ENCODE results near the gene C2orf69.

The C2orf69 gene

GRCh38 chr2:199966405-199966804, 55.3 kb downstream of the C2orf69 start:
- Histone ChIP-seq H3K4me3 (ENCODE audit: low read depth, low read length) (no peak overlapping the region), H3K27ac (ENCODE audit: low read depth, low read length) (no peak overlapping the region), H3K27me3 (ENCODE audit: control insufficient read depth, insufficient read depth, low read length) (no peaks in the 10 kb centered on the region), H3K36me3 (ENCODE audit: control insufficient read depth, insufficient read depth, low read length) (peaks cover 44% of the 10 kb centered on the region), H3K4me1 (ENCODE audit: control insufficient read depth, insufficient read depth, low read length) (no peaks in the 10 kb centered on the region), H3K9me3 (ENCODE audit: control insufficient read depth, insufficient read depth, low read length) (no peaks in the 10 kb centered on the region), H3K9ac (ENCODE audit: low read depth, low read length) (no peak overlapping the region)

DNA sequence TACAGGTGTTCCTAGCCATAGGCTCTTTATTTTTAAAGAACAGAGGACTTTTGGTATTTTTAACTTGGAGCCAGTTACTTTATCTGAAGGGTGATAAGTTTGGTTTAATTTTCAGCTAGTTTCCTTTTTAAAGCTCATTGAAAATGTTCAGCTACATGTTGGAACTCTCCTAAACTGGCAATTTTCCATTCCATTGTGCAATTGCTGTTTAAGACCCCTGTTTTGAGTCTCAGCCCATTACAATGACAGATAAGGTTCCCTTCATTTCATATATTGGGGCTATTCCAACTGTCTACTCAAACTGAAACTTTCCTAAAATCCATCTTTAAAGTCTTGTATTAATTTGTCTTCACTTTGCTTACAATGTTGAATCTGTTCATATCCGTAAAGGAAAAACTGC, 55.9 kb downstream of the C2orf69 start:
- Histone ChIP-seq H3K36me3 (ENCODE audit: control insufficient read depth, insufficient read depth, low read length) (peaks cover 38% of the 10 kb centered on the region), H3K9me3 (ENCODE audit: control insufficient read depth, insufficient read depth, low read length) (no peaks in the 10 kb centered on the region)

GRCh38 chr2:199968126-199968525, 57.0 kb downstream of the C2orf69 start:
- Histone ChIP-seq H3K4me1 (ENCODE audit: control insufficient read depth, insufficient read depth, low read length) (no peaks in the 10 kb centered on the region), H3K9ac (ENCODE audit: low read depth, low read length) (no peak overlapping the region), H3K9me3 (ENCODE audit: control insufficient read depth, insufficient read depth, low read length) (no peaks in the 10 kb centered on the region), H3K27ac (ENCODE audit: low read depth, low read length) (no peak overlapping the region), H3K27me3 (ENCODE audit: control insufficient read depth, insufficient read depth, low read length) (no peaks in the 10 kb centered on the region), H3K4me3 (ENCODE audit: low read depth, low read length) (no peak overlapping the region), H3K36me3 (ENCODE audit: control insufficient read depth, insufficient read depth, low read length) (peaks cover 27% of the 10 kb centered on the region)

More for the DNA sequence above, 55.9 kb downstream of the C2orf69 start:
- no peaks in the 10 kb centered on the region for H3K27me3 ChIP-seq (ENCODE audit: control insufficient read depth, insufficient read depth, low read length)
- H3K4me3 ChIP-seq (ENCODE audit: low read depth, low read length): no peak overlapping the region
- H3K9ac ChIP-seq (ENCODE audit: low read depth, low read length): no peak overlapping the region
- no peak overlapping the region for H3K27ac ChIP-seq (ENCODE audit: low read depth, low read length)
- no peaks in the 10 kb centered on the region for H3K4me1 ChIP-seq (ENCODE audit: control insufficient read depth, insufficient read depth, low read length)

GRCh38 chr2:199972088-199972626, 61.1 kb downstream of the C2orf69 start:
- Histone ChIP-seq H3K36me3 (ENCODE audit: control insufficient read depth, insufficient read depth, low read length) (no peaks in the 10 kb centered on the region), H3K4me3 (ENCODE audit: low read depth, low read length) (no peak overlapping the region), H3K9me3 (ENCODE audit: control insufficient read depth, insufficient read depth, low read length) (no peaks in the 10 kb centered on the region), H3K9ac (ENCODE audit: low read depth, low read length) (no peak overlapping the region), H3K27me3 (ENCODE audit: control insufficient read depth, insufficient read depth, low read length) (no peaks in the 10 kb centered on the region), H3K4me1 (ENCODE audit: control insufficient read depth, insufficient read depth, low read length) (no peaks in the 10 kb centered on the region), H3K27ac (ENCODE audit: low read depth, low read length) (no peak overlapping the region)

- Histone ChIP-seq H3K27ac (ENCODE audit: low read depth, low read length) (no peak overlapping the region), H3K4me3 (ENCODE audit: low read depth, low read length) (no peak overlapping the region), H3K36me3 (ENCODE audit: control insufficient read depth, insufficient read depth, low read length) (no peaks in the 10 kb centered on the region), H3K9ac (ENCODE audit: low read depth, low read length) (no peak overlapping the region), H3K4me1 (ENCODE audit: control insufficient read depth, insufficient read depth, low read length) (no peaks in the 10 kb centered on the region), H3K9me3 (ENCODE audit: control insufficient read depth, insufficient read depth, low read length) (no peaks in the 10 kb centered on the region), H3K27me3 (ENCODE audit: control insufficient read depth, insufficient read depth, low read length) (no peaks in the 10 kb centered on the region)
These were observed 62.6 kb downstream of the C2orf69 start for GRCh38 chr2:199973703-199974102.

DNA sequence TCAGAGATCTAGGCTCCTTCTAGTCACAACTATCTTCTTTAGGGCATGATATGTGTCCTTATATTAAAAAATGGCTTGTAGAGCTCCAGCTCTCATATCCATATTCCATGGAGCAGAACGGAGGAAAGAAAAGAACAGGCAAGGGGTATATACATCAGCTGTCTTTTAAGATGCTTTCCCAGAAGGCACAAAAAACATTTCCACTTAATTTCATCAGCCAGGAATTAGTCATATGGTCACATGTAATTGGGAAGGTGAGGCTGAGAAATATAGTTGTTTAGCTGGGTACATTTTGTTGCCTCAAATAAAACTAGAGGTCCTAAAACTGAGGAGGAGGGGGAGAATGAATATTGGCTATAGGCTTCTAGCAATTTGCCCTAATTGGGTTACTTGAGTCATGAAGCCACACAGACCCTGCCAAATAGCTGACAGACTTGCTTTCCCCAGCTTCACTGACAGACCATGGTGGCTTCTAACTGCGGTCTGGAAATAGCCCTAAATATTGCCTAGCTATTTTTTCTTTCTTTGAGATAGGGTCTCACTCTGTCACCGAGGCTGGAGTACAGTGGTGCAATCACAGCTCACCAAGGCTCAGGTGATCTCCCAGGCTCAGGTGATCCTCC, 64.3 kb downstream of the C2orf69 start:
- H3K9ac ChIP-seq (ENCODE audit: low read depth, low read length): no peak overlapping the region
- no peaks in the 10 kb centered on the region for H3K27me3 ChIP-seq (ENCODE audit: control insufficient read depth, insufficient read depth, low read length)
- H3K9me3 ChIP-seq (ENCODE audit: control insufficient read depth, insufficient read depth, low read length): no peaks in the 10 kb centered on the region
- H3K27ac ChIP-seq (ENCODE audit: low read depth, low read length): no peak overlapping the region
- no peak overlapping the region for H3K4me3 ChIP-seq (ENCODE audit: low read depth, low read length)
- peaks cover 10% of the 10 kb centered on the region for H3K4me1 ChIP-seq (ENCODE audit: control insufficient read depth, insufficient read depth, low read length)
- H3K36me3 ChIP-seq (ENCODE audit: control insufficient read depth, insufficient read depth, low read length): no peaks in the 10 kb centered on the region

Data from HUES48 (cell line).